A549 (cell line): ENCODE measurements around the gene OR6B2.

Experiments used
- CTCF ChIP-seq: fragments of >200 bp; sonication (Bioruptor Twin); formaldehyde crosslinking; IDR thresholded peaks from 3 replicates; pipeline ENCODE4 v1.5.1; 2016
- EP300 ChIP-seq, 2 experiments: fragments of >200 bp; sonication (Bioruptor Twin); formaldehyde crosslinking; IDR thresholded peaks; 2 replicates in 1 of 2; 3 replicates in 1 of 2; pipeline ENCODE4 v1.6.1; 2016 to 2017
- MAX ChIP-seq: IDR thresholded peaks from 2 replicates; pipeline ENCODE4 v1.6.1; 2012
- POLR2A ChIP-seq: IDR thresholded peaks from 2 replicates; pipeline ENCODE4 v1.6.1; 2012; ENCODE audit warnings: mild to moderate bottlenecking, low read length
- SMC3 ChIP-seq: fragments of >200 bp; sonication (Bioruptor Twin); formaldehyde crosslinking; IDR thresholded peaks from 3 replicates; pipeline ENCODE4 v1.6.1; 2018; ENCODE audit warnings: inconsistent platforms
- ZC3H11A ChIP-seq: fragments of 450-650 bp; IDR thresholded peaks from 2 replicates; pipeline ENCODE4 v1.6.1; 2014; ENCODE audit warnings: antibody characterized with exemption, mild to moderate bottlenecking

- TF ChIP-seq EP300 (IDR thresholded peaks at IDR 0.05) (no peak), CTCF (no peak), ZC3H11A (no peak), MAX (no peak), POLR2A (no peak), SMC3 (no peak)
Observed at GRCh38 chr2:240037358-240037757, 7.1 kb upstream of the OR6B2 start.
